EL (cell line): ENCODE data around the gene CSHL1.
"Not testable (repeated sequence)": the region's sequence is repeated elsewhere in the genome, so short reads cannot be mapped to it uniquely, and the experiment has no call there.

Experiments used
- DNase-seq: peaks from one replicate; pipeline ENCODE4 v3.0.0-alpha.2; 2016

CSHL1 gene

GRCh38 chr17:63881935-63882601 is 29.0 kb downstream of the CSHL1 start, which contains the start of gene GH2:
Gene GH2, minus strand, starts transcription at chr17:63881944. Its CDS starts 143 bp downstream, at chr17:63881801.
- peak; percentile 68 for DNase-seq

GRCh38 chr17:63881337-63881736 is 29.7 kb downstream of the CSHL1 start:
- peak; percentile 14 for DNase-seq

GRCh38 chr17:63880706-63881105 is 30.4 kb downstream of the CSHL1 start:
- no peak for DNase-seq

GRCh38 chr17:63878413-63878812 is 32.6 kb downstream of the CSHL1 start:
- DNase-seq = not testable (repeated sequence)

- DNase-seq = not testable (repeated sequence)
Measured at GRCh38 chr17:63874693-63875092, 36.4 kb downstream of the CSHL1 start.

- DNase-seq = not testable (repeated sequence)
Measured at GRCh38 chr17:63874061-63874626, 36.9 kb downstream of the CSHL1 start.

GRCh38 chr17:63873577-63873976 is 37.5 kb downstream of the CSHL1 start, which contains the start of gene CSH2:
Gene CSH2, minus strand, starts transcription at chr17:63873677. Its CDS starts 63 bp downstream, at chr17:63873614.
- DNase-seq = not testable (repeated sequence)

- peak; percentile 15 for DNase-seq
Measured at GRCh38 chr17:63871646-63872365, 39.3 kb downstream of the CSHL1 start.

- not testable (repeated sequence) for DNase-seq
Measured at GRCh38 chr17:63870292-63870665, 40.8 kb downstream of the CSHL1 start.

- peak; percentile 54 for DNase-seq
Measured at GRCh38 chr17:63869491-63870291, 41.4 kb downstream of the CSHL1 start.

GRCh38 chr17:63866625-63867024 is 44.4 kb downstream of the CSHL1 start:
- DNase-seq = not testable (repeated sequence)
